A549 (cell line): Measurements from ENCODE around the gene DENND4B. TPM values are rescaled to one million over a fixed set of nuclear protein-coding genes. Genes with fewer than 3 reads are reported as not detected.

Experiments used
- ATAC-seq, 2 experiments: fragments of 200-7000 bp in 1 of 2; fragments of >200 bp in 1 of 2; cut with Nextera tagmentation in 1 of 2; cut with Tn5 transposase in 1 of 2; 3 replicates each; pipeline versions ENCODE4 v1.8.0 to v1.9.1; 2018 to 2020; ENCODE audit warnings: mild to moderate bottlenecking in 1 of 2, moderate library complexity in 1 of 2
- CTCF ChIA-PET: fragments of 300-600 bp; sonication (Branson Sonifier 250); formaldehyde crosslinking; extraction: SDS; loops from one replicate; lab custom pipeline; 2021; ENCODE audit warnings: antibody characterized with exemption, inconsistent platforms; lab: Yijun Ruan, JAX
- POLR2A ChIA-PET: fragments of 350-600 bp; formaldehyde crosslinking; extraction: SDS; loops from one replicate; lab custom pipeline; 2021; ENCODE audit warnings: antibody characterized with exemption, inconsistent platforms; lab: Yijun Ruan, JAX
- DNase-seq, 2 experiments: peaks; one replicate each; pipeline versions ENCODE4 v3.0.0 to v3.0.0-alpha.2; 2011 to 2016; ENCODE audit warnings: low read depth in 1 of 2, low spot score in 1 of 2
- FAIRE-seq: peaks from 2 replicates; lab custom pipeline; 2011; peaks lifted over from hg19 to GRCh38; lab: Jason Lieb, UNC
- H3K27ac ChIP-seq, 2 experiments: fragments of >200 bp; sonication (Bioruptor Twin); formaldehyde crosslinking; 3 replicates each; pipeline ENCODE4 v1.5.1; 2016 to 2017
- H3K4me1 ChIP-seq: fragments of >200 bp; sonication (Bioruptor Twin); formaldehyde crosslinking; 3 replicates; pipeline ENCODE4 v1.6.1; 2016
- H3K4me2 ChIP-seq: fragments of >200 bp; sonication (Bioruptor Twin); formaldehyde crosslinking; 3 replicates; pipeline ENCODE4 v1.6.1; 2016
- H3K4me3 ChIP-seq: fragments of >200 bp; sonication (Bioruptor Twin); formaldehyde crosslinking; 3 replicates; pipeline ENCODE4 v1.5.1; 2016
- H3K9me3 ChIP-seq: fragments of >200 bp; sonication (Bioruptor Twin); formaldehyde crosslinking; 3 replicates; pipeline ENCODE4 v1.6.1; 2016
- ATOH8 ChIP-seq: fragments of 250-450 bp; sonication (Bioruptor Pico); IDR thresholded peaks from 2 replicates; pipeline ENCODE4 v1.5.0; 2020; ENCODE audit warnings: low read depth, mild to moderate bottlenecking, moderate library complexity
- BHLHE40 ChIP-seq: IDR thresholded peaks from 2 replicates; pipeline ENCODE4 v1.6.1; 2012; ENCODE audit warnings: low read depth, low read length, inconsistent platforms
- CHD2 ChIP-seq: fragments of 150-350 bp; IDR thresholded peaks from 2 replicates; pipeline ENCODE4 v1.6.1; 2014; ENCODE audit warnings: low read length; ENCODE audit not compliant: partially characterized antibody
- EHF ChIP-seq: fragments of 250-450 bp; sonication (Bioruptor Pico); IDR thresholded peaks from 2 replicates; pipeline ENCODE4 v1.5.0; 2020; ENCODE audit warnings: mild to moderate bottlenecking
- EHMT2 ChIP-seq: fragments of 200-600 bp; sonication (generic); IDR thresholded peaks from 2 replicates; pipeline ENCODE4 v1.6.1; 2016; ENCODE audit warnings: antibody characterized with exemption, low read depth, mild to moderate bottlenecking, moderate library complexity
- FOSB ChIP-seq: fragments of 250-450 bp; sonication (Bioruptor Pico); IDR thresholded peaks from 2 replicates; pipeline ENCODE4 v1.5.0; 2020; ENCODE audit warnings: mild to moderate bottlenecking, moderate library complexity
- FOXS1 ChIP-seq: fragments of 250-450 bp; sonication (Bioruptor Pico); IDR thresholded peaks from 2 replicates; pipeline ENCODE4 v1.5.0; 2020; ENCODE audit warnings: mild to moderate bottlenecking, moderate library complexity
- GATA3 ChIP-seq: IDR thresholded peaks from 2 replicates; pipeline ENCODE4 v1.6.1; 2012; ENCODE audit warnings: borderline replicate concordance
- HDAC2 ChIP-seq: fragments of 200-600 bp; sonication (generic); IDR thresholded peaks from 2 replicates; pipeline ENCODE4 v1.6.1; 2016
- HEYL ChIP-seq: fragments of 250-450 bp; sonication (Bioruptor Pico); IDR thresholded peaks from 2 replicates; pipeline ENCODE4 v1.8.0; 2021; ENCODE audit warnings: mild to moderate bottlenecking, moderate library complexity
- JUN ChIP-seq, 2 experiments: fragments of >200 bp; sonication (Bioruptor Twin); formaldehyde crosslinking; IDR thresholded peaks; 2 replicates in 1 of 2; 3 replicates in 1 of 2; pipeline ENCODE4 v1.6.1; 2016 to 2017
- JUNB ChIP-seq: fragments of >200 bp; sonication (Bioruptor Twin); formaldehyde crosslinking; IDR thresholded peaks from 2 replicates; pipeline ENCODE4 v1.6.1; 2016
- KDM1A ChIP-seq: fragments of 200-600 bp; sonication (generic); IDR thresholded peaks from 2 replicates; pipeline ENCODE4 v1.6.1; 2016; ENCODE audit warnings: low read depth, mild to moderate bottlenecking
- KDM5A ChIP-seq: fragments of 200-600 bp; sonication (generic); IDR thresholded peaks from 2 replicates; pipeline ENCODE4 v1.6.1; 2016; ENCODE audit warnings: antibody characterized with exemption, mild to moderate bottlenecking
- MAZ ChIP-seq: fragments of 150-350 bp; IDR thresholded peaks from 2 replicates; pipeline ENCODE4 v1.6.1; 2014; ENCODE audit warnings: antibody characterized with exemption, low read depth, low read length, borderline replicate concordance
- MYC ChIP-seq: IDR thresholded peaks from 2 replicates; pipeline ENCODE4 v1.6.1; 2012; ENCODE audit warnings: mild to moderate bottlenecking, inconsistent platforms, low read length, improper control_type of control experiment, borderline replicate concordance
- NR3C1 ChIP-seq: fragments of >200 bp; sonication (Bioruptor Twin); formaldehyde crosslinking; IDR thresholded peaks from 3 replicates; pipeline ENCODE4 v1.6.1; 2017
- REST ChIP-seq: fragments of 200-600 bp; sonication (generic); IDR thresholded peaks from 2 replicates; pipeline ENCODE4 v1.6.1; 2016; ENCODE audit warnings: antibody characterized with exemption, mild to moderate bottlenecking, moderate library complexity
- SREBF2 ChIP-seq: fragments of 450-650 bp; IDR thresholded peaks from 2 replicates; pipeline ENCODE4 v1.6.1; 2014; ENCODE audit warnings: mild to moderate bottlenecking, moderate library complexity
- WGBS: methylation state at CpG from one replicate; pipeline ENCODE4 v1.1.6; 2017; ENCODE audit errors: missing lambda C conversion rate; 5-methylcytosine and 5-hydroxymethylcytosine counted together
- polyA plus RNA-seq, 4 experiments: library from polyadenylated mRNA; depleted of rRNA in 3 of 4; stranded (reverse); fragments of >200 nt; fragmentation: RNase III in 1 of 4; extraction: RNeasy Plus Mini Kit Qiagen cat#74134 plus additional on column Dnase treatment in 1 of 4; gene quantifications; 2 replicates in 3 of 4; 3 replicates in 1 of 4; pipeline ENCODE4 v1.2.3, GENCODE V29; 2011 to 2017
- TF ChIP-seq, protein P1 (sequence below): fragments of 150-350 bp; IDR thresholded peaks from 2 replicates; pipeline ENCODE4 v1.6.1; 2014; ENCODE audit warnings: low read depth, mild to moderate bottlenecking, low read length
- TF ChIP-seq, protein P2 (sequence below): fragments of >200 bp; sonication (Bioruptor Twin); formaldehyde crosslinking; IDR thresholded peaks from 2 replicates; pipeline ENCODE4 v1.6.1; 2016
- TF ChIP-seq, protein P3 (sequence below): fragments of >200 bp; sonication (Bioruptor Twin); formaldehyde crosslinking; IDR thresholded peaks from 3 replicates; pipeline ENCODE4 v1.6.1; 2016
- TF ChIP-seq, protein P4 (sequence below): IDR thresholded peaks from 2 replicates; pipeline ENCODE4 v1.6.1; 2012; ENCODE audit warnings: low read depth, borderline replicate concordance
- TF ChIP-seq, protein P5 (sequence below): IDR thresholded peaks from 2 replicates; pipeline ENCODE4 v1.6.1; 2012
- TF ChIP-seq, protein P6 (sequence below): fragments of 250-450 bp; sonication (Bioruptor Pico); IDR thresholded peaks from 2 replicates; pipeline ENCODE4 v1.5.0; 2021; ENCODE audit warnings: mild to moderate bottlenecking, moderate library complexity, borderline replicate concordance
- TF ChIP-seq, protein P7 (sequence below): fragments of 450-650 bp; IDR thresholded peaks from 2 replicates; pipeline ENCODE4 v1.6.1; 2014; ENCODE audit warnings: antibody characterized with exemption

DENND4B gene
- polyA plus RNA-seq, 2 of the 4 experiments (the other 2 are of a cell fraction): 18.7 to 43.3 TPM

- TF ChIP-seq JUNB: no peak
- no peak for TF ChIP-seq FOXS1 (CRISPR knock-in tag)
- TF ChIP-seq, protein P1, sequence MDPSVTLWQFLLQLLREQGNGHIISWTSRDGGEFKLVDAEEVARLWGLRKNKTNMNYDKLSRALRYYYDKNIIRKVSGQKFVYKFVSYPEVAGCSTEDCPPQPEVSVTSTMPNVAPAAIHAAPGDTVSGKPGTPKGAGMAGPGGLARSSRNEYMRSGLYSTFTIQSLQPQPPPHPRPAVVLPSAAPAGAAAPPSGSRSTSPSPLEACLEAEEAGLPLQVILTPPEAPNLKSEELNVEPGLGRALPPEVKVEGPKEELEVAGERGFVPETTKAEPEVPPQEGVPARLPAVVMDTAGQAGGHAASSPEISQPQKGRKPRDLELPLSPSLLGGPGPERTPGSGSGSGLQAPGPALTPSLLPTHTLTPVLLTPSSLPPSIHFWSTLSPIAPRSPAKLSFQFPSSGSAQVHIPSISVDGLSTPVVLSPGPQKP: no peak
- TF ChIP-seq SREBF2: no peak
- TF ChIP-seq MAZ: no peak
- no peak for TF ChIP-seq ATOH8
- no peak for TF ChIP-seq EHF (CRISPR knock-in tag)
- TF ChIP-seq BHLHE40: no peak
- TF ChIP-seq NR3C1: no peak
- no peak for TF ChIP-seq FOSB
- TF ChIP-seq HEYL (CRISPR knock-in tag): no peak
- TF ChIP-seq, protein P2, sequence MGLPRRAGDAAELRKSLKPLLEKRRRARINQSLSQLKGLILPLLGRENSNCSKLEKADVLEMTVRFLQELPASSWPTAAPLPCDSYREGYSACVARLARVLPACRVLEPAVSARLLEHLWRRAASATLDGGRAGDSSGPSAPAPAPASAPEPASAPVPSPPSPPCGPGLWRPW: no peak
- no peak for TF ChIP-seq CHD2
- TF ChIP-seq KDM1A: no peak
- no peak for TF ChIP-seq HDAC2
- no peak for TF ChIP-seq JUN (IDR thresholded peaks at IDR 0.05)
- TF ChIP-seq, protein P3, sequence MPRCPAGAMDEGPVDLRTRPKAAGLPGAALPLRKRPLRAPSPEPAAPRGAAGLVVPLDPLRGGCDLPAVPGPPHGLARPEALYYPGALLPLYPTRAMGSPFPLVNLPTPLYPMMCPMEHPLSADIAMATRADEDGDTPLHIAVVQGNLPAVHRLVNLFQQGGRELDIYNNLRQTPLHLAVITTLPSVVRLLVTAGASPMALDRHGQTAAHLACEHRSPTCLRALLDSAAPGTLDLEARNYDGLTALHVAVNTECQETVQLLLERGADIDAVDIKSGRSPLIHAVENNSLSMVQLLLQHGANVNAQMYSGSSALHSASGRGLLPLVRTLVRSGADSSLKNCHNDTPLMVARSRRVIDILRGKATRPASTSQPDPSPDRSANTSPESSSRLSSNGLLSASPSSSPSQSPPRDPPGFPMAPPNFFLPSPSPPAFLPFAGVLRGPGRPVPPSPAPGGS: no peak
- TF ChIP-seq, protein P4, sequence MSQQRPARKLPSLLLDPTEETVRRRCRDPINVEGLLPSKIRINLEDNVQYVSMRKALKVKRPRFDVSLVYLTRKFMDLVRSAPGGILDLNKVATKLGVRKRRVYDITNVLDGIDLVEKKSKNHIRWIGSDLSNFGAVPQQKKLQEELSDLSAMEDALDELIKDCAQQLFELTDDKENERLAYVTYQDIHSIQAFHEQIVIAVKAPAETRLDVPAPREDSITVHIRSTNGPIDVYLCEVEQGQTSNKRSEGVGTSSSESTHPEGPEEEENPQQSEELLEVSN: no peak
- no peak for TF ChIP-seq EHMT2
- TF ChIP-seq, all 56 proteins: peak for 0
- Histone ChIP-seq H3K4me2 (no peak overlapping the region), H3K9me3 (no peaks in the 10 kb centered on the region), H3K4me3 (no peak overlapping the region), H3K27ac (no peak overlapping the region), H3K4me1 (peaks cover 20% of the 10 kb centered on the region)
- POLR2A ChIA-PET: interaction anchor here (0.7 kb wide), 1 partner anchor 32 kb away, joined by 4 read pairs; the partner anchor contains the start of gene GATAD2B
- CTCF ChIA-PET: interaction anchor here (0.7 to 7.5 kb wide), 4 partner anchors 10 to 32 kb away, joined by 3 to 75 read pairs (median 20); partner anchors contain the start of genes CREB3L4, DENND4B and RAB13
- FAIRE-seq (no peak), DNase-seq (no peak), ATAC-seq (no peak)
- WGBS: 93% methylated on average over 10 of the region's 10 CpGs
Measured at GRCh38 chr1:153954826-153955225, 8.3 kb upstream of the DENND4B start.

- ATAC-seq (no peak), FAIRE-seq (no peak), DNase-seq (no peak)
- H3K9me3 ChIP-seq: no peaks in the 10 kb centered on the region
- peaks cover 15% of the 10 kb centered on the region for H3K4me1 ChIP-seq
- no peak overlapping the region for H3K4me3 ChIP-seq
- no peak overlapping the region for H3K27ac ChIP-seq
- no peak overlapping the region for H3K4me2 ChIP-seq
- ChIA-PET POLR2A (interaction anchor here (1.6 kb wide), 1 partner anchor 14 kb away, joined by 5 read pairs; the partner anchor contains the start of gene CREB3L4), CTCF (interaction anchor here (0.5 to 7.5 kb wide), 4 partner anchors 9 to 357 kb away, joined by 3 to 75 read pairs (median 20); partner anchors contain the start of genes CREB3L4, DENND4B and RAB13)
- WGBS: 70% methylated on average over 4 of the region's 4 CpGs
- TF ChIP-seq, protein P5, sequence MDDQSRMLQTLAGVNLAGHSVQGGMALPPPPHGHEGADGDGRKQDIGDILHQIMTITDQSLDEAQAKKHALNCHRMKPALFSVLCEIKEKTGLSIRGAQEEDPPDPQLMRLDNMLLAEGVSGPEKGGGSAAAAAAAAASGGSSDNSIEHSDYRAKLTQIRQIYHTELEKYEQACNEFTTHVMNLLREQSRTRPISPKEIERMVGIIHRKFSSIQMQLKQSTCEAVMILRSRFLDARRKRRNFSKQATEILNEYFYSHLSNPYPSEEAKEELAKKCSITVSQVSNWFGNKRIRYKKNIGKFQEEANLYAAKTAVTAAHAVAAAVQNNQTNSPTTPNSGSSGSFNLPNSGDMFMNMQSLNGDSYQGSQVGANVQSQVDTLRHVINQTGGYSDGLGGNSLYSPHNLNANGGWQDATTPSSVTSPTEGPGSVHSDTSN: no peak
- TF ChIP-seq, protein P6, sequence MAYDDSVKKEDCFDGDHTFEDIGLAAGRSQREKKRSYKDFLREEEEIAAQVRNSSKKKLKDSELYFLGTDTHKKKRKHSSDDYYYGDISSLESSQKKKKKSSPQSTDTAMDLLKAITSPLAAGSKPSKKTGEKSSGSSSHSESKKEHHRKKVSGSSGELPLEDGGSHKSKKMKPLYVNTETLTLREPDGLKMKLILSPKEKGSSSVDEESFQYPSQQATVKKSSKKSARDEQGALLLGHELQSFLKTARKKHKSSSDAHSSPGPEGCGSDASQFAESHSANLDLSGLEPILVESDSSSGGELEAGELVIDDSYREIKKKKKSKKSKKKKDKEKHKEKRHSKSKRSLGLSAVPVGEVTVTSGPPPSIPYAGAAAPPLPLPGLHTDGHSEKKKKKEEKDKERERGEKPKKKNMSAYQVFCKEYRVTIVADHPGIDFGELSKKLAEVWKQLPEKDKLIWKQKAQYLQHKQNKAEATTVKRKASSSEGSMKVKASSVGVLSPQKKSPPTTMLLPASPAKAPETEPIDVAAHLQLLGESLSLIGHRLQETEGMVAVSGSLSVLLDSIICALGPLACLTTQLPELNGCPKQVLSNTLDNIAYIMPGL: no peak
- TF ChIP-seq GATA3 (no peak), REST (no peak), CHD2 (no peak), MYC (no peak), KDM5A (no peak), EHF (CRISPR knock-in tag) (no peak)
- TF ChIP-seq, protein P7, sequence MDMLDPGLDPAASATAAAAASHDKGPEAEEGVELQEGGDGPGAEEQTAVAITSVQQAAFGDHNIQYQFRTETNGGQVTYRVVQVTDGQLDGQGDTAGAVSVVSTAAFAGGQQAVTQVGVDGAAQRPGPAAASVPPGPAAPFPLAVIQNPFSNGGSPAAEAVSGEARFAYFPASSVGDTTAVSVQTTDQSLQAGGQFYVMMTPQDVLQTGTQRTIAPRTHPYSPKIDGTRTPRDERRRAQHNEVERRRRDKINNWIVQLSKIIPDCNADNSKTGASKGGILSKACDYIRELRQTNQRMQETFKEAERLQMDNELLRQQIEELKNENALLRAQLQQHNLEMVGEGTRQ: no peak
Measured at GRCh38 chr1:153953859-153954365, 7.4 kb upstream of the DENND4B start.
